Middle frontal gyrus (tissue), 1 donor: ENCODE data around the gene DSCAM.
"Not testable (repeated sequence)": the region's sequence is repeated elsewhere in the genome, so short reads cannot be mapped to it uniquely, and the experiment has no call there.

ENCODE experiments used
- DNase-seq: peaks from one replicate; pipeline ENCODE4 v3.0.0-alpha.2; 2015; ENCODE audit warnings: low spot score; ENCODE audit errors: extremely low spot score

DSCAM gene

DNA sequence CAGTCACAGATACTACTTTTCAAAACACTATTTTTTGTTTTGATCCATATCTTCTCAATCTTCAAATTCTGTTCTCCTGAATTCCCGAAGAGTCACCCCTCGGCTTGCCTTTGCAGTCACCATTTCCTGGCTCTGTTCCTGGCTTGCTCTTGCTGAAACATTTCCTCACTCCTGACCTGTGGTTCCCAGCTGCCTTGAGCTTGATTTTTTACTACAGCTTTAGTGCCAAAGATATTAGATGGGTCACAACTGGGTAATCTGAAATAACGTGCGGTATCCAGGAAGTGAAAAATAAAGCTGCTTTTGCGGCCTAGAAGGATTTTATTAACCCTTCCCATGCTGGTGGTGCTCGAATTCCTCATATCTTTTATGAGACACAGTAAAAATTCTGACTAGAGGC lies 660.9 kb downstream of the DSCAM start:
- no peak for DNase-seq

DNA sequence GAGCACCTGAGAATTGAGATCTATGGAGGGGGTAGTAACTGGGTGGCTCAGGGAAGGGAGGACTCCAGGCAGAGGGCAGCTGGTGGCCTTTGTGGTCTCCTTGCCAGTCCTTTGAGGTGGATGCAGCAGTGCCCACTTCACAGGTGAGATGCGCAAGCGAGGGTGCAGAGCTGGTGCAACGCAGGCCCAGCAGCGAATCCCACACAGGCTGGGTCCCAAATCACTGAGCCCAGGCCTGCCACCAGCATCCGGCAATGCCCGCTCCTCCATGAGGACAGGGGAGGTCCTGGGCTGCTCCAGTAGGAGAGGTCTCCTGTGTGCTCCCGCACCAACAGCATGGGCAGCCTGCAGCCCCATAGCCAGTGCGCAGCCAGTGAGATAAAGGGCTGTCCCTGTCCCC lies 661.8 kb downstream of the DSCAM start:
- DNase-seq, result no peak

DNA sequence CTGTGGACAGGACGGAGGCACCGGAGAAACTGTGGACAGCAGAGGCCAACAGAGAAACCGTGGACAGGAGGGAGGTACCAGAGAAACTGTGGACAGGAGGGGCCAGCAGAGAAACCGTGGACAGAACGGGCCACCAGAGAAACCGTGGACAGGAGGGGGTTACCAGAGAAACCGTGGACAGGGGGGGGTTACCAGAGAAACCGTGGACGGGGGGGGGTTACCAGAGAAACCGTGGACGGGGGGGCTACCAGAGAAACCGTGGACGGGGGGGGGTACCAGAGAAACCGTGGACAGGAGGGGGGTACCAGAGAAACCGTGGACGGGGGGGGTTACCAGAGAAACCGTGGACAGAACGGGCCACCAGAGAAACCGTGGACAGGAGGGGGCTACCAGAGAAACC lies 664.5 kb downstream of the DSCAM start:
- not testable (repeated sequence) for DNase-seq

DNA sequence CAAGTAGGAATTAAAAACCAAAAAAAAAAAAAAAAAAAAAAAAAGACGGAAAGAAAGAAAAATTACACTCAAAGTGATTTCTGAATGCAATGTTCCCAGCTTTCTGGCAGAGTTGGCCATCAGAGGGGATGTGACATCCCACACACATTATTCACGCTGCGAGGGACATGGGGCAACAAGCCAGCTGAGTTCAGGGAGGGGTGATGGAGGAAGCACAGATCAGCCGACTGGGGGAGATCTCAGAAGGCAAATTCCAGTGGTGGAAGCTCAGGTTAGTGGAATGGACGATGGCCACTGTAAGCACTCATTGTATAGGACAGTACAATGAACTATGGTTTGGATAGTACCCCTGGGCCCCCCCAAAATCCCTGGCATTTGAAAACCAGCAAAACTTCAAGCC lies 667.8 kb downstream of the DSCAM start:
- DNase-seq, result no peak

DNA sequence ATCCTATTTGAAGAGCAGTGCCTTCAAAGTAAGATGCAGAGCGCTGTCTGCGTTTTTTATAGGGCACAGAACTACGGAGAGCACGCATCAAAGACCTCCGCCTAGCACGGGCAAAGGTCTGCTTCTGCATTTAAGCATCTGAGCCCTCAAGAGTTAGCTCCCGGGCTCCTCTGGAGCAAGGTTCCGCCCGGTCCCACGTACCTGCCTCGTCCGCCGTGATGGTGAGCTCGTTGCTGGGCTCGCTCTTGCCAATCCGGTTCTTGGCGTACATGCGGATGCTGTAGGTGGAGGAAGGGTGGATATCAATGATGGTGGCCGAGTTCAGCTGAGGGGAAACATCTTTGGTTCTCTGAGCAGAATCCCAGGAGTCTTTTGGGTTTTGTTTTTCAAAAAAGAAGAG lies 668.2 kb downstream of the DSCAM start:
- DNase-seq, result no peak

DNA sequence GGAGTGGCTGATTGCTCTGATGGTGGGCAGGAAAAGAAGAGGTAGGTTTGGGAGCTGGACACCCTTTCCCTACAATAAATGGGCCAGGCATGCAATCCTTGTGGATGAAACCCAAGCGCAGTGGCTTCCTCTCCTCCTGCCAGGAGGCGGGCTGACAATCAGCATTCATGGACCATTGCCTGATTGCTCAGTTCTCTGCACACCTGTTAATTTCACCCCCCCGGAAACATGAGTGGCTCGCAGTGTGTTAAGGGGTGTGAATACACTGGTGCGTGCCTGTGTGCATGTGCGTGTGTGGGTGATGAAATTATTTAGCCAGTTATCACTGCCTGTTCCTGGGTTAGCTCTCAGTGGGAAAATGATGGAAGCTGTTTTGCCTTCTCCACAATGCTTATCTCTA lies 669.0 kb downstream of the DSCAM start:
- no peak for DNase-seq

DNA sequence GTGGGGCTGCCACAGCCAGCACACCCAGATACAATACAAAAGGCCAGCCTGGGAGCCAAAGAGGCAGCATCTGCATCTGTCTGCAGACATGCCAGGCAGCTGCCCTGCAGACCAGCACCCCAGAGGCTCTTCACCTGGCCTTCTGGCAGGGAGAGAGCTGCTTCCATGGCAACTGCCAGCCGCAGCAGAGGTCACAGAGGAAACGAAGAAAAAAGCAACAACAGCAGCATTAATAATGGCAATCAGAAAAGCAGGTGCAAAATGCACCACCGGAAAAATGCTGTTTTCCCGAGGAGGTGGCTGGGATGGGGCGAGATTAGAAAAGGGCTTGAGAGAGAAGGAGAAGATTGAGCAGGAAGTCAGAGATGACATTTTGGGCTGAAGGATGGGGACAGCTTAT lies 670.2 kb downstream of the DSCAM start:
- DNase-seq, result no peak

DNA sequence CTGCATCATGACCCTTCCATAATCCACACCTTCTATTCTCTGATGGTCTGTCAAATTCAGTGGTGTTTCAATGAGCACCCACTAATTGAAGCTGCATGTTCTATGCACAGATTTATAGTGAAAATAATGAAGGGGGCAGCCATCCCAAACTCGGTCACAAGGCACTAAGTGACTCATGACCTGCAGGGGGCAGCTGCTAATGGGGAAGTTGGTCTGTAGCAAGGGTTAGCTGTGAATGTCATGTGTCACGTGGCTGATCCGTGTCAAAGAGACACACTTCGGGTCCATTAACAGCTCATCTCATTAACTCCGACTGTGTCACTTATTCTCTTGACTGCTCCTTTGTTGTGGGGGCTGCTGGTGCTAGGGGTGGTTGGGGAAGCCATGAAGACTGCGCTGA lies 673.1 kb downstream of the DSCAM start:
- no peak for DNase-seq

DNA sequence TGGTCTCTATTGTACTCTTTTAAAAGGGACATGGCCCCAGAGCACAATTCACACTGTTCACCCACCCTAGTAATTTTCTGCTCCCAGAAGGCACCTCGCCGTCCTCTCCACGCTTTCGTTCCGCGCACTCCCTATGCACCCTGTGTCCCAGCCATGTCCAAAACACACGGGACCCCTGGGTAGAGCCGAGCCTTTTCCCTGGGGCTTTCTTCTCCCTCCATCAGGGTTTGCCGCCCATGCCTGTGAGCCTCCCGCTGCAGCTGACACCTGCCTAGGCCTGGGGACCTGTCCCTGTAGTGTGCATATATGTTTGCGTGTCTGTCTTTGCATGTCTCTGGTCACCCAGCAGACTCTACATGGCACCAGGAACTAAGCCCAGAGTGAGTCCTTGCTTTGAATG lies 677.0 kb downstream of the DSCAM start:
- DNase-seq, result no peak

DNA sequence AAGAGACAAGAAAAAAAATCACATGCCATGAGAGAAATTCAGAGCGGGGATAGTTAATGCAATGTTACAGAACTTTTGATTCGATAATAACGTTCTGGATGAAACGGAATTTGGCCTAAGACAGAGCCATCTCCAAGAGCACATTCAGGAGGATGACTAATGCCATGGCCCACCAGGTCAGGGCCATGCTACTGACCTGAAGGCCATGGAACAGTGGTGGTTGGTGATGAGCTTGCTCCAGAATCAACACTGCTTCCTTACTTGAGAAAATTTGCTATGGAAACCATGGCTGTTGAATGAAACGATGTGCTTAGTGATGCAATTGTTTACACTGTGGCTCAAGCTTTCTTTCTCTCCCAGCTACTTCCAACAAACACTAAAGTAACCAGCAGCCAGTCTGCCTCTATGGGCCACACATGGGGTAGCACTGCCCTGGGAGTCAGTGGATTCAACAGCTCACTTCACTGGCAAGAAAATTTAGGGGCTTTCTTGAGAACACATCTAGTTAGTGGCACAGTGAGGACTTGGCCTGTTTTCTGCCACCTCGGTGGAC lies 680.6 kb downstream of the DSCAM start:
- no peak for DNase-seq

DNA sequence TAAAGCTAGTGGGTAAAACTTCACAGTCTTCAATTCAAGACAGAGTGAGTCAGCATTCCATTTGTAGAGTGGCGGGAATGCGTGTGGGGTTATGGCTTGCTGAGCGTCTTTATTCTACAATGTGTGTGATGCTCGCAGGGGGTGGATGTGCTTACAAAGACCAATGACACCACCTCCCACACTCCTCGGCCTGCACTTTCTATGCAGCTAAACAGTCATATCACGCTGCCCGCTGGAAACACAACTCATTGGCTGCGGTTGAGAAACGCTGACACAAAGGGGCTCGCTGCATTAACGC lies 681.2 kb downstream of the DSCAM start:
- no peak for DNase-seq

DNA sequence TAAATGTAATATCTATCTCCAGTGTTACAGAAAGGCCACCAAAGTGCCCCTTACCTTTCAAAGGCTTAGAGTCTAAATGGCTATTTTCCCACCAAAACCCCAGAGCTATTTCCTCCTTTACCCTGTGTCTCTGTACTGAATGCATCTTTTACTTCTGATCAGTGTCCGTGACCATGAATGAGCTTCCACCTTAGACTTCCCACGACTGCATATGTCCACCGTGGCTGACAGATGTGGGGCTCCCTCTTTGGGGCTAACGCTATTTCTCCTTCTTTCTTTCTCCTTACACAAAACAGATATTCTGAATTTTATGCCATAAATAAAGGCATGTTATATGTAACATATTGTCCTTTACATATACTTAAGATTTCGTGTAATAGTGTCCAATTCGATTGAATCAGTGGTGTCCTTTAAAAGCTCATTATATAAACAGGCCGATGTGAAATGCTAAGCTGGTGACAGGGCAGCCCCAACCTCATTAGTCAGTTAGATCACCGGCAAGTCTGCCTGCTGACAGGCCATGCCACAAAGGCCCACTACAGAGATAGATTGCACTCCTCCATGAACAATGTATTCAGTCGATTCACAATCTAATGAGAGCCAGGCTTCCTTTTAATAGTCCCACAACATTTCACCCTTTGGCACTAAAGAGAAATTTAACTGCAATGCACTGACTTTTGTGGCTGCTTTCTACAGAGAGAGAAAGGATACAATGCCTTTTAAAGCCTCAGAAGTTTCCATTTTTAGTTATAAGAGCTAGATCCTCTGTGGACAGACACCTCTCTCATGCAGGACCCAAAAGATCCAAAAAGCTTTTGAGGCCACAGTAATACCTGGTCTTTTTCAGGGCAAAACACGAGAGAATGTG lies 681.8 kb downstream of the DSCAM start:
- no peak for DNase-seq

DNA sequence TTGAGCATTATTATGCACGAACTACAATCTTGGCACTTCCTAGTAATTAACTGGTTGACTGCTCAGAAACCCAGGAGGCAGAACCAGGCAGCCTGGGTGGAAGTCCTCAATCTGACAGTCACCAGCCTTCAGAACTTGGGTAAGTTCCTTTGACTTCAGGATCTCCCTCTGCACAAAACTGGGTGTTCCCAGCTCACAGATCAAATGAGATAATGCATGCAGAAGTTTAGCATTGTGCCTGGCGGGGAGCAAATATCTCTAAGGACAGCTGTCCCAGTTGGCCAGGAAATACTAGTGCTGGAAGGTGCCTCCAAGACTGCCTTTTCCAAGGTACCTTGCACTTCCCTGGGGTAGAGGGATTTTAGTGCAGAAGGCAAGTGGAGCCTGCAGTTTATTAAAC lies 684.9 kb downstream of the DSCAM start:
- DNase-seq, result no peak

DNA sequence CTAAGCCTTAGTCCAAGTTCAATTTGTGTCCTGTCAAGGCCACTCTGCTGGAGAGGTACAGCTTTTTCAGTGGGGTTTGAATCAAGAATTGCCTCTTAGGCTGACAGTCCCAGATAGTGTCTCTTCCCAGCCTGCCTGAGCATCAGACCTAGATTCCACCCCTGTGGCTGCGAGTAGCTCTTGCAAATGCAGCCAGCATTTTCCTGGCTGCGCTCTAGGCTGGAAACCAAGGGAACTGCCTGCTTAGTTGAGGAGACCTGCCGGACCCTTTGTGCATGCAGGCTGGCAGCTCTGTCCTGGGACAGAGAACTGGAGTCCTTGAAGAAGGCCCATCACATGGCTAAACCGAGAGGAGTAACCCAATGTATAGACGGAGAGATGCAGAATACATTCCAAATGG lies 686.0 kb downstream of the DSCAM start:
- no peak for DNase-seq

DNA sequence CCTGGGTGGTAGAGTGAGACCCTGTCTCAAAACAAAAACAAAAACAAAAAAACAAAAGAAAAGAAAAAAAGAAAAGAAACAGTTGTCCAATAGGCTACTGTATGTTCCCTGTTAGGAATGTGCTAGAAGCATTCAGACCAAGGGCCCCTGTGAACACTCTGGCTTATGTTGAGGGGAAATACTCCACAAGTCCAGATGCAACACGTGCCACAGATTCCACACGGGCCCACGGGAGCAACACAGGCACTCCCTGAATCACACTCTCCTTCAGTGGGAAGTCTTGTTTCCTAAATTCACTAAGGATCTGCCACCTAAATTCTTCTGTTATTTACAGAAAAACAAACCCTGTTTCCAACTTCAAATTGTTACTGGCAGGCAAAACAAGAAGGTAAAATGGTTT lies 688.6 kb downstream of the DSCAM start:
- no peak for DNase-seq

DNA sequence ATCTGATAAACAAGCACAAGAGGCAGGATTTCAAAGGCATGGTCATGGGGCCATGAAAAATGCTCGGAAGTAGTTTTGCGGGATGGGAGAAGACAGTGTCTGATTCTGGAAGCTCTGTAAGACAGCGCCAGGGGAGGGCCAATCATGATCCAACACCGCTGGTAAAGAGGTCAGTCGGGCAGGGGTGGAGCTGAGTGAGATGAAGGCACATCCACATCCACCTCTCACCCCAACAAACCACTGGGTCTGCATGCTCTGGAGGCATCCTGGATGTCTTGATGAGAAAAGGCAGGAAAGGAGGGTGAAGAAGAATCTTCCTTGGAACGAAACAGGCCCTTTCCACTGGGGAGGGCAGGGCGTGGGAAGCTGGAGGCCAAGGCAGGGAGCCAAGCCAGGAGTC lies 691.4 kb downstream of the DSCAM start:
- no peak for DNase-seq

DNA sequence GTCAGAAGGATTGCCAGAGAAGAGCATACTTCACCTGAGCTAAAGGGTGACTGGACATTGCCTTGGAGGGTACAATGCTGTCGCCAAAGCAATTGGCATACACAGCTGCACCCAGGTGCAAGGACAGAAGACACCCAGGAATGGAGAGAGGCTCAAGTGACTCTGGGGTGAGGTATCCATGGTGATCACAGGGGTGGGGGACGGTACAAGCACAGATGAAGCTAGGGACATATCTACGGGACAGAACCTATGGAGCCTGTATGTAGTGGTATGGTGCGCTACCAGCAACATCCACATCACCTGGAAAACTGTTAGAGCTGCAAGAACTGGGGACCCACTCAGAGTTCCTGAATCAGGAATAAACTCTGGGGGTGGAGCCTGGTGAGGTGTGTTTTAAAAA lies 693.6 kb downstream of the DSCAM start:
- no peak for DNase-seq

DNA sequence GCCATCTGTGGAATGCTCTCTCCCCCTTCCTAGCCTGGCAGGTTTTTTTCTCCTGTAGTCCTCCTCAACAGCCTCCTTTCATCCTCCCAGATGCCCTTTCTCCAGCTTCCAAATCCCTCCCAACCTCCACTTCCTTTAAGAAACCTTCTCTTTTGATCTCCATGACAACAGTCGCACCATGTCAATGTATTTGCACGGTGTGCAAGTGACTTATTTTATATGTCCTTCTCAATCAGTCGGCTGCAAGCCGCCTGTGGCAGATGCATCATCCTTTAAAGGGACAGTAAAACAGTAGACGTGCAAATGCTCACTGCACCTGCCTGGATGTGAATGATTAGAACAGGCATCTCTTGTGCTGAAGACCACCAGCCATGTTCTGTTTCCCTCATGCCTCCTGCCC lies 694.5 kb downstream of the DSCAM start:
- no peak for DNase-seq

DNA sequence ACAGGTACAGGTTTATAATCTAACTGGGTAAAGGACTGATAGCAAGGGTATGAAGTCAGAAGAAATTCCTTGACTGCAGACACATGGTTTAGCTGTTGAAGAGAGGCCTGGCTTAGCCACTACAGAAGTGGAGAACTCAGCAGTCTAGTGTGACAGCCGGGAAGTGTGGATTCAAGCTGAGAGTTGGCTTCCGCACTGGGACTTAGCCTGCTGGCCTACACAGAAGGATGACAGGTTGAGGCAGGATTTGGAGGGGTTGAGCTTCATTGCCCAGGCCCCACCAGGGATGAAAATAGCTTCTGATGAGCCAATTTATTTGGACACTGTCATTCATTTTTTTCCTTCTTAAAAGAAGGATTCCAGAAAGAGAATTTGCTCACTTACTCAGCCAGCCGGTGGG lies 695.3 kb downstream of the DSCAM start:
- DNase-seq, result no peak

DNA sequence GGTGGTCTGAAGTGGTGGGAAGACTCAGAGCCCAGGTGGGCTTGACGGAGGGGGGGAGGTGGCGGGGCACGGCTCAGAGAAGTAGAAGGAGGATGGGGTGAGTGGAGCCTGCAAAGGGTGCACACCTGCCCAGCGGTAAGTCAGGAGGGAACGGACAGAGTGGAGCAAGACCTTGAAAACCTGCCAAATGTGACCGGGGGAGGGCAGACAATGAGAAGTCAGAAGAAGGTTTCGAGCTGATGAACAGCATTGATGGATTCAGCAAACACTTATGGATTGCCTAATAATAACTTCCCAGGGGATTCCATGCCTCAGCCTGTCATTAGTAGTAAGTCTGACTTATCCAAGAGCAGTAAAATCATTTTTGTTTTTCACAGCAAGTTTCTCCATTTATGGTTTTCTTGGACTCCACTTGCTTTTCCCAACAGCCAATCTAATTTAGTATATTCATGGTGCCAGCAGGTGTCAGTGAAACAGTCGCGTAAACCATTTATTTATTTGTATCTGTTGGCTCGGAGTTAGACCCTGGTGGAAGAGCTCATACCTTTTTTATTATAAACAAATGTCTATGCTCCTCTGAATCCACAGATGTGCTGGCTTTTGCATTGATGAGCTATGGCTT lies 700.6 kb downstream of the DSCAM start:
- no peak for DNase-seq

DNA sequence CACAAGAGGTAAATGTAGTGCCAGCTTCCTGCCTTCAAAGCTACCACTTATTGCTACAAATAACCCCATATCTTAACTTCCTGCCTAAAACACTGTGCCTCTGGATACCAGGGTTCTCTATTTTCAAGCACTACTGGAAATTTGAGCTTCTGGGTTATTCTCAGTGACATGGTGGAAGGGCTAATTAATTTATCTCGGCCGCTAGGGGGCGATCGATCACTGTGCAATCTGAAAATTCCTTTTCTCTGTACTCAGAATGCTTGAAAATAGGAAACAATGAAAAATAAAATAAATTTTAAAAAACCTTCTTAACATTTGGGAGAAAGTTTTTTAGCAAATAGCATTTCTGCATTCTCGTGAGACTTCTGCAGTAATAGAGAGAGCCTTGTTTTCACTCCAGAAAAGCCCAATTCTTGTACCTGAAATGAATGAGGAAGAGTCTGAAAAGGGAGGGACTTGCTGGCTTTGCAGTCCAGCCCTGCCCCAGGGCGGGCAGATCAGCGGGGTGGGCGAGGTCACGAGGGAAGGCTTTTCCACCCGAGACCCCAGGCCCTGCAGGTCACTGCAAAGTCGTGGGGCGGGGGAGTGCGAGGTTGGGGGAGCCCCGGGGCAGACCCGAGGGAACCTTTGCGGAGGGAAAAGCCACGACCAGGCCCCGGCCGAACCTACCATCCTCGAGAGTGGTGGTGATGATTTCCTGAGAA lies 703.0 kb downstream of the DSCAM start:
- DNase-seq, result peak; percentile 76

DNA sequence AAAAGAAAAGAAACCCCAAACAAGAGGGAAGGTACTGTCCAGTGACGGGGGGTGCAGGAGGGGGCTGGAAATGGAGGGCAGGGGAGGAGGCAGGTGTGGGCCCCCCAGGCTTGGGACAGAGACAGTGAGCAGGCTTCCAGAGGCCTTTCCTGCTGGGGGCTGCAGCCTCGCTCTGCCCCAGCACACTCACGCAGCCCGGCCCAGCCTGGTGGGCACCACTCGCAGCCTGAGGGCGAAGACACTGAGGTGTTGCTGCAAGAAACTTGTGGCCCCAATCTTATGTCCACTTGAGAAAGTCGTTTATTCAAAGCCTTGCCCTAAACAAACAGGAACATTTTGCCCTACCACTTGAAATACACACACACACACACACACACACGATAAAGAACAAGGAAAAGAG lies 705.3 kb downstream of the DSCAM start:
- no peak for DNase-seq
